Measurements from ENCODE around the gene GEMIN5.

Gene GEMIN5

DNA sequence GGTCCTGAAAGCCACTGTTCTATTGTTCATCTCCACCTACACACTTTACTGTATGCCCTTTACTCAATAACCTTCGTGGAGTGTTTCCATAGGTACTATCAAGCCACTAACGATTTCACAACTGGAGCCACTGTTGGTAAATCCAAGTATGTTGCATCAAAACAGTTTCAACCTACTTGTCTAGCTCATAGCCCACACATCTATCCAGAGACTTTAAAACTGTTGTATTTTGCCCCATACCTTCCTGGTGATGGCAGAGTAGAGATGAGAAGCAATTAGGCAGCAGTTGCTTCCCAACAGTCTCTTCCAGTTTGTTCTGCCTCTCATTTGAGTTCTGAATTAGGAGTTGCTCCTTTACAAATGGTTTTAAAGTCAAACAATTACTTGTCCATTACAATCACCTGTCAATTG lies 88.2 kb downstream of the GEMIN5 start:
- DNase-seq (ENCODE audit: low read depth) = no peak

DNA sequence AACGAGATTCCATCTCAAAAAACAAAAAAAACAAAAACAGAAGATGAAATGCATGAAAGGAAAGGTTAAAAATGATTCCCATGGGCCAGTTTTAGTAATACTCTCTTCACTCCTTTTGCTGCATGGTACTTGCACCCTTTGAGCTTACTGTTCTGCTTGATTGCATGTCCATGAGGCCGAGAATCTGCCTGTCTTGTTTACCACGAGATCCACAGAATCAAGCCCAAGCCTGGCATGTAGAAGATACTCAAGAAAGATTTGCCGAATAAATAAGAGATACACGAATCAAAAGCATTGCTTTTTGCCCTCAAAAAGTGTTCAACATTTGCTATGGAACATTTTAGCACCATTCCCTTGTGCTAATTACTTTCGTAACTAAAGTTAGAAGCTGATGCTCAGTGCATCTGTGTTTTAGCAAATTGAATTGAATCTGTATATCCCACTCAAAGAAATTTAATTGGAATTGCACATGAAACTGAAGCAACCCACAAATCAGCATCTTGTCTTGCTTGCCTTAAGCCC lies 88.7 kb downstream of the GEMIN5 start:
- no peak for DNase-seq (ENCODE audit: low read depth)

DNA sequence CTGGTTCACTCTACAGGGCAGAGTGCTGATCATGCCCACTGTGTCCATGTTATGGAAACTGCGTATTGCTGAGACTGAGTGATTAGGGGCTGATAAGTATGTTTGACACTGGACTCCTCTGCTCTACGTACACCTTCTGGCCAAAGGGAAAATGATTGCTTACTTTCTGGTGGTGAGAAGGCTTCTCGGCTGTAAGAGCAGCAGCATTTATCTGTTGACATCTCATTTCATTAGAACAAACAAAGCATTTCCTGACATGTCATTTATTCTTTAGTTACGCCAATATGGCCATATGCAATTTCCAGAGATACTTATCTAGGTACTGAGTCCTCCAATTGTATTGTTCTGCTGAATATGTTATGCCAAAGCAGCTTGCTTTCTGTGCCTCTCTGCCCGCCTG lies 93.2 kb downstream of the GEMIN5 start:
- DNase-seq (ENCODE audit: low read depth) = no peak

DNA sequence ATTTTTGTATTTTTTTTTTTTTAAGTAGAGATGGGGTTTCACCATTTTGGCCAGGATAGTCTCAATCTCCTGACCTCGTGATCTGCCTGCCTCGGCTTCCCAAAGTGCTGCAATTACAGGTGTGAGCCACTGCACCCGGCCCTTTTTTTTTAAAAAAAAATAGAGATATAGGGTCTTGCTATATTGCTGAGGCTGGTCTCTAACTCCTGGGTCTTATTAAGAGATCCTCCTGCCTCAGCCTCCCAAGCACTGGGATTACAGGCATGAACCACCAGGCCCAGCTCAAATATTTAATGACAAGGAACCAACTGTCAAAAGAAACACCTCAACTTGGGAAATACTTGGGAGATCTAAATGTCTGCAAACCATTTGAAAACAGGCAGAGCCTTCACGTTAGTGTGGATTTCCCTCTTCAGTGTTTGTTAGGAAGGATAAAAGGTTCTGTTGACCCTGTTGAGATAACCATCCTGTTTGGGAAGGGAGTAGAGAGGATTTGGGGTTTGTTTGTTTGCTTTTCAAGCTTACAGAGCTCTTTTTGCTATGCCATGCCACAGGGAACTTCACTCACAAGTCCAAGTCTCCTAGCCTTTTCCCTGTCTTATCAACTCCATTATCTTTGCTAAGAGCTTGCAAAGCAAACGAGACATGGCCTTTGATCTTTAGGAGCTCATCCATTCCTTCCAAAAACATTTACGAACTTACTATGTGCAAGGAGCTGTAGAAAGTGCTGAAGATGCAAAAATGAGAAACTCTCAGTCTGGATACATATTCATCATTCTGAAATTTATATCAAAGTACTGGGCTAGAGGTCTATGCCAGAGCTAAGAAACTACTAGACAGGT lies 95.1 kb downstream of the GEMIN5 start:
- no peak for DNase-seq (ENCODE audit: low read depth)

DNA sequence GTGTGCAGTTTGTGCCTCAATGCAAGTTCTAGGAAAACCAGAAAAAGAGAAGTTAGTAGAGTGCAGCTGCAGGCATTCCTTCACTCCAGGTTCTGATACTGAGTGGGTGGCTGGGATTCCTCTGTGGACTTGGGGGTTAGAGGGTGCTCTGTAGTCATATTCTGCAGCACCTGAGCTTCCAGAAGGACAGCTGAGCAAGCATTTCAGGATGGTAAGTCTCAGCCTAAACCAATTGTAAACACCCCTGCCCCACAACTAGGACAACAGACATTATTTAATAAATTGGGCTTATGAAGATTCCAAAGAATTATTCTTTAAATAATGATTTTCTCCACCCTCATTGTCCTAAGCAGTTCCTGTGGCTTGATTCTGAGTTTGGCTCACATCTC lies 96.7 kb downstream of the GEMIN5 start:
- no peak for DNase-seq (ENCODE audit: low read depth)

DNA sequence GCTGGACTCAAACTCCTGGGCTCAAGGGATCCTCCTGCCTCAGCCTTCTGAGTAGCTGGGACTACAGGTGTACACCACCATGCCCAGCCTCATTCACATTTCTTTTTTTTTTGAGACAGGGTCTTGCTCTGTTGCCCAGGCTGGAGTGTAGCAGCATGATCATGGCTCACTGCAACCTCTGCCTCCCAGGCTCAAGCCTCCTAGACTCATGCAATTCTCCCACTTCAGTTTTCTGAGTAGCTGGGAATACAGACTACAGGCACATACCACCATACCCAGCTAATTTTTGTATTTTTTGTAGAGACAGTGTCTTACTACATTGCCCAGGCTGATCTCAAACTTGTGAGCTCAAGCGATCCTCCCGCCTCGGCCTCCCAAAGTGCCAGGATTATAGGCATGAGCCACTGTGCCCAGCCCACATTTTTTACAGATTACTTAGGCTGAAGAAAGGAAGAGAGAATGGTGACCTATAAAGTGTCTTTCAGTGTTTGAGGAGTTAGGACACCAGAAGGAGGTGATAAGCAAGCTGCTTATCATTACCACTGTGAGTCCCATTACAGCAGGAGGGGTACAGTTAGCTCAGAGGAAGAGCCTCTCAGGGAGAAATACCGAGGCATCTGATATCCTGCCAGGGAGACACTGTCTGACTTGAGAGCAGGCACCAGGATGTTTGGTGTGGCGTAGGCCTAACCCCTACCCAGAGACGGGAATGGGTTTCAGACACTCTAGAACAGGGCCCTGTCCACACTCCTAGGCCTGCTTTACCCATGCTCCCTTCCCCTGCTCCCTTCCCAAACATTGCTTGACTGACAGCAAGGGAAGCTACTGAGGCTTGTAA lies 97.4 kb downstream of the GEMIN5 start:
- no peak for DNase-seq (ENCODE audit: low read depth)

Data from fibroblast of the conjunctiva (primary cell).